NCI-H128 (cell line): ENCODE measurements around the gene HSD17B7.
A peak's percentile ranks its signal among the peaks of the same experiment; 100 is the strongest.
"Not testable (repeated sequence)": the region's sequence is repeated elsewhere in the genome, so short reads cannot be mapped to it uniquely, and the experiment has no call there.

Experiments
- DNase-seq: peaks from one replicate; lab custom pipeline; 2025; ENCODE audit not compliant: unreplicated experiment; lab: John Stamatoyannopoulos, UW

Gene HSD17B7

DNA sequence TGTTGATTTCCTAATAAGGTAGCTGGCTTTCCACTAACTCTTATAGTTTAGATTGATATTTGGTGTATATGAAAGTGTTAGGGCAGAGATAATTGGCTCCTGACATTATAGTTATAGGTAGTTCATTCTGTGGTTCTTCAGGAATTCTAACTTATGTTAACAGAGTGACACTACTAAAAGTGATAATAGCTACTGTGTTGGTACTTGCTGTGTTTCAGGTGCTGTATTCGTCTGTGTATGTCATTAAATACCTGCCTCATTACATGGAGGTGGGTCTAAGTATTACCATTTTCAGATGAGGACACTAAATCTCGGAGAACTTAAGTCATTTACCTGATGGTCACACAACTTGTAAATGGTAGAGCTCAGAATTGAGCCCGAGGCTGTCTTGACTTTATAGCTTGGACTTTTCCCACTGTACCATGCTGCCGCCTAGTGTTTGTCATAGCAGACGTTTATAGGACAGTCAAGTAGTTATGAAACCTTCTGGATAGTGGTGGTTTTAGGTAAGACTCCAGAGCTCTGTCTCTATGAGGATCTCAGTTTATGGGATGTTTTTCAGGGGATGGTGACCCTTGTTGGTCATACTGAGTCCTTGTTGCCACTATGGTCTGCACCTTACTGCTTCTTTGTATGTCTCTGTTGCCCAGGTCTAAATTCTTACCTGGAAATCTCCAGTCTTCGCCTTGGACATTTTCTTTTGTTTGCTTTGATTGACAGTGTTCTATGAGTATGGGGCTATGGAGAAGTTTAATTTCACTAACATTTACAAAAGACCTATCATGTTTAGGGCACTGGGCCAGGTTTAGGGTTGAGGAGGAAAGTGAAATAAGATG, 9.7 kb downstream of the HSD17B7 start:
- peak; percentile 25 for DNase-seq

DNA sequence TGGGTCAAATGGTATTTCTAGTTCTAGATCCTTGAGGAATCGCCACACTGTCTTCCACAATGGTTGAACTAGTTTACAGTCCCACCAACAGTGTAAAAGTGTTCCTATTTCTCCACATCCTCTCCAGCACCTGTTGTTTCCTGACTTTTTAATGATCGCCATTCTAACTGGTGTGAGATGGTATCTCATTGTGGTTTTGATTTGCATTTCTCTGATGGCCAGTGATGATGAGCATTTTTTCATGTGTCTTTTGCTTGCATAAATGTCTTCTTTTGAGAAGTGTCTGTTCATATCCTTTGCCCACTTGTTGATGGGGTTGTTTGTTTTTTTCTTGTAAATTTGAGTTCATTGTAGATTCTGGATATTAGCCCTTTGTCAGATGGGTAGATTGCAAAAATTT, 17.0 kb downstream of the HSD17B7 start:
- DNase-seq: not testable (repeated sequence)

DNA sequence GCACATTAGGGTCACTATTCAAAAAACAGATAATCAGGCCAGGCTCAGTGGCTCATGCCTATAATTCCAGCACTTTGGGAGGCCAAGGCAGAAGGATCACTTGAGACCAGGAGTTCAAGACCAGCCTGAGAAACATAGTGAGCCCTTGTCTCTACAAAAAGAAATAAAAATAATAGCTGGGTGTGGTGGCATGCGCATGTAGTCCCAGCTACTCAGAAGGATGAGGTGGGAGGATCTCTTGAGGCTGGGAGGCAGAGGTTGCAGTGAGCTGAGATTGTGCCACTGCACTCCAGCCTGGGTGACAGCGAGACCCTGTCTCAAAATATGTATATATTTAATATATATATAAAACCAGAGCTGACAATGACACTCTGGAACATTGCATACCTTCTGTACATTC, 21.9 kb downstream of the HSD17B7 start:
- DNase-seq: not testable (repeated sequence)

DNA sequence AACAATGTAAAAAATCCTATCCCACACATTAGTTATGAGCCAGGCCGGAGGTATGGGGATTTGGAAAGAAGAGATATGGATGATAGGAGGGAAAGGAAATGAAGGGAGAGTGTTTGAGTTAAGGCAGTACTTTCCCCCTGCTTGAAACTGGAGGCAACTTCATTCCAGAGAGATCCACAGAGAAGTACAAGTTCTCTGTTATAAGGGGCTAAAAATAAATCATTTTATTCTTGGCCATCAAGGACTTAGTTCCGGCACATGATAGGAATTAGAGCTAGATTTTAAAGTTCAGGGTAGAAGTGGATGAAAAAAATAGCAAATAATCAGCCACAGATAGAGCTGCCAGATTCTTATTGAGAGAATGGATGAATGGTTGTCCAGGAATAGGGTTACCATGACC, 27.6 kb downstream of the HSD17B7 start:
- not testable (repeated sequence) for DNase-seq

DNA sequence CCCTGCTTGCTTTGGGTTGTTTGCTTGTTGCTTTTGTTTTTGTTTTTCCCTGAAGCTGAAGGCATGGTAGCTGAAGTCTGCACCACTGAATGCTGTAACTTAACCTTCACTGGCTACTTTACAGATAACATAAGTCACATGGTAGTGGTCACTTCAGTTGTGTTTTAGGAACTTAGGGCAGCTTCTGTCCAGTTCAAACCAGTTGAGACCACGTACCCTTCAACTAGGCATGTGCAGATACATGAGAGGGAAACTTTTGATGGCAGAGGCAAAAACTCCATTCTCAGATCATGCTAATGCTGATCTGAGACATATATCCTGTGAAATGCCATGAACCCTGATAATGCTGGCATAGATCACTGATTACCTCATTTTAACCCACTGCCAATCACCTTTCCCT, 28.2 kb downstream of the HSD17B7 start:
- not testable (repeated sequence) for DNase-seq

DNA sequence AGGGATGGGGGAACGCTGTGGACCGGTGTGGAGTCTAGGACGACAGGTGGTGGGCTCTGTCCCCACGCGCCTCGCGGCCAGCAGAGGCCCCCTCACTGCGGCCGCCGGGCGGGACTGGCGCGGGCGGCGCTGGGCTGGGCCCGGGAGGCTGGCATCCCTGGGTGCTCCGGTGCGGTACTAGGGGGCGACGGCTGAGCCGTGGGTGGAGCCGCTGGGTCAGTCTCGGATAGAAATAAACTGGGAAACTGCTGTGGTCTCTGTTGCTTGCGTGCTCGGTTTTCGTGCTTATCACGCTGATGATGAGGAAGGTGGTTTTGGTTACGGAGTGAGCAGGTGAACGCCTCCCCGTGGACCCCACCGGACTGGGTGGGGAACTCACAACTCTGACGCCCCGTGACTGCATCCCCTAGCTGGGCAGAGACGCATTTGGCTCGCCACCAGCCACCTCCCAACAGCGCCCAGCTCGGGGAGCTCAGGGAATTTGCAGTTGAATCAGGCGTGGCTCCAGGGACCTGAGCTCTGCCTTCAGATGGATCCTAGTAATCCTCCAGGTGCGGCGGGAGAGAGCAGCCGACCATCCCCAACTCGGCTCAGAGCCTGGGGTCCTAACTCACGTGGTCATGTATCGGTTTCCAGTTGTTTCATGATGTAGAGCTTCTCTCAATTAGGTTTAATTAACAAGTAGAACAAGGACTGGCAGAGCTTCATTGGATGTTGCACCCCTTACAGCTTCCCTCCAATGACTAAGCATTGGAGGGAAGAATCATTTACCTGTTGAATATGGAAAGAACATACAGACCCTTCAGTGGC, 32.1 kb downstream of the HSD17B7 start:
- no peak for DNase-seq

DNA sequence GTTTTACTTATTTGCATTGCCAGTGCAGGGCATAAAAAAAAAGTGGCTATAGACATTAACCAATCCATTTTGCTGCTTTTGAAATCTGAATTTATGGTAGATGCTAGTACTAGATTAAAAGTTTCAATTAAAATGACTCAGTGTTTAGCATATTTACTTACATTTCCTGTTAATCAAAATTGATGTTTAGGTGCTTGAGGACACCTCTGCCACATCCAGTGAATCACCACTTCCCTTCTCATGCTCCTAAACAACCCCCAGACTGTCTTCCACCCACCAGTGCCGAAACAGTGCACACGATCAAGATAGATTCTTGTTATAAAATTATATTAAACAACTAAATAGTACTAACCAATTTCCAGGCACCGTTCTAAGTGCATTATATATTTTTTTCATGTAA, 32.7 kb downstream of the HSD17B7 start:
- no peak for DNase-seq

DNA sequence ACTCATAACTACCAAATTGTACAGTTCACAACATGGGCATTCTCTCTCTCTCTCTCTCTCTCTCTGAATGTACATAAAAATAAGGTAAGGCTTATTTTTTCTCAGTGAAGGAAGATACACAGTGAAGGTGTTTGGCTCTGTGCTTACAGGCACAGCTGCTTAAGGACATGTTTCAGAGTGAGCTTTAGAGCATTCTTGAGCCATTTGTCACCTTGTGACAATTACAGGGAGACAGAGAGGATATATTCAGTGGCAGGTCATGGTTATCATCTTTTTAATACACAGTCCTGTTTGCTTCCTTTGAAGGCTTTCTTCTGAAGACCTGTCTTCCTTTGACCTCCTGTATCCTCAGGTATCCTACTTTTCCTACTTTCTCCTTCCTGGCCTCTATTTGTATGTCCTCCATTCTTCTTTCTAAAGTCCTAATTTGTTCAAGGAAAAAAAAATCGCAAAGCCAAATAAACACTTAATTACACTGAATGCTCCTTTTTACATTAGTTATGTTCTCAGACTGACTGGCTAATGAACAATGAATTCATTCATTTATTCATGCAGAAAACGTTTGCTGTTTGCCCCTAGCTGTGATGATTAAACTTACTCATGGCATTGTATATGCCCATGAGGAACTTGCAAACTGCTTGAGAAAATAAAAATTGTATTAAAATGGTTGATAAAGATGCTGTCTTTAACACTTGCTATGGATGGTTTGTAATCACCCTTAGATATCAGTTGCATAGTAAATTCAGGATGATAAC, 33.4 kb downstream of the HSD17B7 start:
- no peak for DNase-seq

DNA sequence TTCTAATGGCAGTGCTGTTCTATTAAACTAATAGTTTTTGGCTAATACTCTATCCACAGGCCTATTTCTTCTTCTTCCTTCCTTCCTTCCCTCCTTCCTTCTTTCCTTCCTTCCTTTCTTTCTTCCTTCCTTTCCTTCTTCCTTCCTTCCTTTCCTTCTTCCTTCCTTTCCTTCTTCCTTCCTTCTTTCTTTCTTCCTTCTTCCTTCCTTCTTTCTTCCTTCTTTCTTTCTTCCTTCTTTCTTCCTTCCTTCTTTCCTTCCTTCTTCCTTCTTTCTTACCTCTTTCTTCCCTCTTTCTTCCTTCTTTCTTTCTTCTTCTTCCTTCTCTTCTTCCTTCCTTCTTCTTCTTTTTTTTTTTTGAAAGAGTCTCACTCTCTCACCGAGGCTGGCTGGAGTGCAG, 38.8 kb downstream of the HSD17B7 start:
- DNase-seq: no peak

DNA sequence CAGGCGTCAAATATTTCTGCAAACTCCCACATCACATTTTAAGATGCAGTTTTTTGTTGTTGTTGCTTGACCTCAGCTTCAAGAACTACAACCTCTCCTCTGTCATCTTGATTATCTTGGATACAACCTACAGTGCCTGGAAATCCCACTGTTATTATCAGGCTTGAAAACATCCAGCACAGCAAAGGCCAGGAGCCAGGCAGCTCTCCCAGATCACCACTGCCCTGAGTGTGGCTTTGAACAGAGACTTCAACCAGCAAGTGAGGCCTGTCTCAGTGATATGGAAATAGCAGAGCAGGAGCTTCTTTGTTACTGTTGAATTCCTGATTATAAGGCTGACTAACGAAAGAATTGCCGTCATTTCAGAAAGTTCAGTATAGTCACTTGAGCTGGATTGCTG, 42.0 kb downstream of the HSD17B7 start:
- no peak for DNase-seq

DNA sequence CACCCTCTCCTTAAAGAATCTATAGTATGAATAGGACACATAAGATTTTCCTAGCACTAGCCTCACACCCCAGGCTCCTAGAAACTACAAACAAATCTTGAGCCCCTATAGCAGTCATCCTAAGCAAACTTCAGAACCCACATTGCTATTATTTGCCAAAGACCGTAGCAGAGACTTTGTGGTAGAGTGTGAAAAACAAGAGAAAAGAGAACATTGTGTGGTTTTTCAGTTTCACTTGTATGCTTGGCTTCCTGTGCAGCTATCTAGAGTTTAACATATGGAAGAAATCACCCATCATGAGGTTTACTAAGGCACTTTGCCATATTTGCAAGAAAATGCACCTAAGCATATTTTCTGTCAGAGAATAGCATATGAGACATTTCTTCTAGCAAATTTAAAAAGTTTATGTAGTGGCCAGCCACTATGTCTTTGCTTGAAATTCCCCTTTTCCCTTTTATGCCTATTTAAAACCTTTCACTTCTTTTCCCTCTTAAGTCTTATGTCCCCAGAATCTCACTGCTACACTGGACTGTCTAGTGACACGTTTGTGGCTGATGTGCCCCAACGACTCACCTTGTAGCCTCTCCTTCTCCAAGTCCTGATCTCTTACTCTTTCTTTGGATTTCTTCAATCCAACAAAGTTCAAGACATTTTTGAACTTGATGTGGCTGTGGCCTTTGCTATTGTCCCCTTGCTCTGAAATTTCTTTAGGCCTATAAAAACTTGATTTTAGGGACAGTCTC, 44.8 kb downstream of the HSD17B7 start:
- no peak for DNase-seq

DNA sequence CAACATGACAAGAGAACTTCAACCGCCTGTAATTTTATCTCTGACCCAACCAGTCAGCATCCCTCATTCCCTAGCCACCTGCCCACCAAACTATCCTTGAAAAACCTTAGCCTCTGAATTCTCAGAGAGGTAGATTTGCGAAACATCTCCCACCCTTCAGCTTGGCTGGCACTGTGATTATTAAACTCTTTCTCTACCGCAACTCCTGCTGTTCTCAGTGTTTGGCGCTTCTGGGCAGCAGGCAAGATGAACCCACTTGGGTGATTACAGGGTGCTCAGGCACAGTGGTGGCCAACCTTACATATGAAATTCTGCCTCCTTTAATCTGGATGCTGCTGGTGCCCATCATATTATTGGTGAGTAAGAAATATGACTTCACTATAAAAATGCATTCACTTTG, 48.4 kb downstream of the HSD17B7 start:
- no peak for DNase-seq

DNA sequence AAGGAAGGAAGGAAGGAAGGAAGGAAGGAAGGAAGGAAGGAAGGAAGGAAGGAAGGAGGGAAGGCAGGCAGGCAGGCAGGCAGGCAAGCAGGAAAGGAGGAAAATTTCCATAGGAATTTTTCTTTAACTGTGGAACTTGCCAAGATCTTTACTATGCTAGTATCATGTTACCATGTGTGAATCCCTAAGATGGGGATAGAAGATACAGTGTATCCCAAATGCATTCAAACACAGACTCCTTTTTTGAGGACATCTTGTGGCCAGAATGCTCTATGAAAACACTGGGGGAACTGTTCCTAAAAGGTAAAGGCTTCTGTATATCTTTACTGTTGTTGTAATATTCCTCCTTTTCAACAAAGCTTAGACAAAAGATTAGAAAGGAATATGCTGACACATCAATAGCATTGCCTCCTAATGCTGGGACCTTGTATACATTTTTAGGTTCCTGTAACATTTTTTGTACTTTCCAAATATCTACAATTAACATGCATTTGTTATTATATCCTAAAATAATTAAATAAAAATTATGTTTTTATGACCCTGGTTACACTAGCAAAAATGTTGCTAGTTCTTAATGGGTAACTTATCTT, 49.8 kb downstream of the HSD17B7 start:
- no peak for DNase-seq

DNA sequence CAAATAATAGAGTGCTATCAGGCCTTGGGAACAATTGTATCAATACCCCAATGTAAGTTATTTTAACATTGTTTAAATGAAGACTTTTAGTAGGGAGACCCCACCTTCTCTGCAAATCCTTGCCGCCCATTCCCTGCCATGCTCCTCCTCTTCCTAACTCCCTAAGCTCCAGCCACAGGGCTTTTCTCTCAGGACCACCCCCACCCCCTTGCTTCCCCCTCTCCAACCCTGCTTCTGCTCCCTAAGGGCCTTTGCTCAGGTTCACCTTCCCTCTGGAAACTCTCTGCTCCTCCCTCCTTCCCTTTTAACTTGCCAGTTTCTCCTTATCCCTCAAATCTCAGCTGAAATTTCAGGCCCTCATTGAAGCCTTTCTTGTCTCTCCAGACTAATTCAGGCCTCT, 53.7 kb downstream of the HSD17B7 start:
- DNase-seq: no peak

DNA sequence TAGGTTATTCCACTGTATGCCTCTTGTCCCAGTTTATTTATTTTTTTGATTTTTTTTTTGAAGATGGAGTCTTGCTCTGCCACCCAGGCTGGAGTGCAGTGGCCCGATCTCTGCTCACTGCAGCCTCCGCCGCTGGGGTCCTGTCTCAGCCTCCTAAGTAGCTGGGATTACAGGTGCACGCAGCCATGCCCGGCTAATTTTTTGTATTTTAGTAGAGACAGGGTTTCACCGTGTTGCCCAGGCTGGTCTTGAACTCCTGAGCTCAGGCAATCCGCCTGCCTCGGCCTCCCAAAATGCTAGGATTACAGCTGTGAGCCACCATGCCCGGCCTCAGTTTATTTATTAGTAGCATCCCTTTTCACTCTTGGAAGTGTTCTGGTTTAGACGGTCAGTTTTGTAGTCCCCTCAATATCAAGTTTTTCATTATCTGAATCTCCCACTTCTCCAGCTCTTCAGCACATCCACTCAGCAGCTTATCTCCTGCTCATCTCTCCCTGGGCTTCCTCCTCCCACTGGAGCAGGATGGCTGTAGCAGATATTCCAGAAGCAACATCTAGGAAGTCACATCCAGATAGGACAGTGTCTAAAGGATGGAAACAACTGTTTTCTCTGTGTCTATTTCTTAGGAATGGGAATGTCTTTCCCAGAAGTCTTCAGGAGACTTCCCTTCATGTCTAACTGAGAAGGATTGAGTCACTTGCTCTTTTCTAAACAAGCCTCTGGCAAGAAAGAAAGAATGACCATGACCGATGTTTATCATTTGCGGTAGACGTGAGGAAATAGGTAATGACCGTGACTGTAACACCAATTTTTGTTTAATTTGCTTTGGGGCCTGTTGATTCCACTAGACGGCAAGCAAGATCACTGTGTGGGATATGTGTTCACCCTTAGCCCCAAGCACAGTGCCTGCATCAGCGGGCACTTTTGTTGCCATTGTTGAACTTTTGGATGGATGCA, 56.0 kb downstream of the HSD17B7 start:
- DNase-seq: no peak

DNA sequence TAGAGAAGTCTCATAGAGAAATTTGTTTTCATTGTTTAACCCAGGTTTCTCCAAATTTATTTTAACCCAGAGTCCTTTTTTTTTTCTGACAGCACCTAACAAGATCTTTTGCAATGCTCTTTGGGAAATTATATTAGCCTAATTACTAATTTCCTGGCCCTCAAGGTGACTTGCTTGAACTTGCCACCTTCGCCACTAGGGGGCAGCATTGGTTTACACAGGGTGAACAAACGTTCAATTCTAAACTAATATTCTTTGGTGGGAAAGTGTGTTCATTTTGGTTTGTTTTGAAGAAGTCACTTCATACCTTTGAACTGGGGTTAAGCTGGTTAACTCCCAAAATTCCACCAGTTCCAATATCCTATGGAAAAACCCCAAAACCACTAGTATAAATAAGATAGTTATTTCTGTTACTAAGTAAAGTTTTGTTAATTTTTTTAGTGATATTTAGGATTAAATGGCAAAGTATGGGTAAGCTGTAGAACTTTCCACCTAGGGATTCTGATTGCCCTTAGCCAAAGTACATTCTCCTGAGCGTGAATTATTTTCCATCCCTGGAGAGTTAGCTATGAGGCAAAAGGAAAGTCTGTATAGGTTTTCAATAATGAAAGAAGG, 57.4 kb downstream of the HSD17B7 start:
- peak; percentile 63 for DNase-seq

DNA sequence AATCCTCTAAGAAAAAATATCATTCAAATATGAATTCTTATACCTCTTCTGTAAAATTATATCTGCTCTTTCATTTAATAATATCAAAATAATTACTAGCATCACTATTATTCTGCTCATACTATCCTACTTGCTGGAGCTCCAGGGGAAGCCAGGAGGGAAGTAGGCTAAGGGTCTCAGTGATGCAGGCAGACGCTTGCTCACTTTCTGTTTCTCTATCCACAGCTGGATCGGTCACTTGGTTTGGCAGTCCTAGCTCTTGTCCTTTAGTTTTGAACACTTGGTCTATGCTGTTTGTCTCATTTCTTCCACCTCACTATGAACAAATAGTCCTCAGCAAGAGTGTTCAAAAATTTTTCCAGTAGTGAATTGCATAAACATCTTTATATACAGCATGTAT, 59.2 kb downstream of the HSD17B7 start:
- no peak for DNase-seq

DNA sequence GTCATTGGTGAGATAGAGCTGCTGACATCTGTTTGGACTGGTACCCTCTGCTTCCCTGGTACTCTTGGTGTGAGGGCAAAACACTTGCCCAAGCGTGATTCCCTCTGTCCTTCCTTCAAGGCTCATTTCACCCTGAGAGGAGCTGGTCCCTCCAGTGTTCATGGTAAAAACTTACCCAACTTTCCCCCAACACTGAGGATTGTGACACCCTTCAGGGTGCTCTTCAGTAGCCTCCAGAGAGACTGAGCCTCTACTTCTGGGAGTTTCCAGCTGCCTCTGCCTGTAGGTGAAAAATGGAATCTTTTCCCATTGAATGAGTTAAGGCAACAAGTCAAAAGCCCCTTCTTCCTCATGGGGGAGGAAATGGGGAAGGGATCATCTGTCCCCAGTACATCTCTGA, 60.8 kb downstream of the HSD17B7 start:
- DNase-seq: no peak
